Measurements from ENCODE around the gene ST6GALNAC4. TPM values are rescaled to one million over a fixed set of nuclear protein-coding genes. Genes with fewer than 3 reads are reported as not detected.
A peak's percentile ranks its signal among the peaks of the same experiment; 100 is the strongest.

ST6GALNAC4 gene
- total and polyA plus RNA-seq, 9 of the 15 experiments (the other 6 are each of a cell fraction or from before 2014, with no cell fraction given), result 2.6 to 43.1 (median 15.4) TPM

GRCh38 chr9:127872369-127873222, 44.2 kb downstream of the ST6GALNAC4 start:
- POLR2A ChIA-PET, result interaction anchor here (0.6 to 2.4 kb wide), 6 partner anchors 9 to 1506 kb away, joined by 3 to 9 read pairs (median 4); no protein-coding TSS in a partner anchor
- no peak overlapping the region for H2AFZ ChIP-seq (ENCODE audit: low read depth, low read length)
- intact Hi-C loops (cut with micrococcal nuclease), result loop anchor here (5.0 to 10.0 kb wide), 2 partner anchors 70 to 278 kb away; partner anchors contain the start of gene FPGS
- CTCF ChIA-PET (ENCODE audit: low intra/inter-chr PET ratio), result no interaction called here
- TF ChIP-seq EGR1 (conservative IDR thresholded peaks at IDR 0.05) (0 out of 2 replicates have a peak, but pooled peaks have one; percentile 6), ZNF311 (CRISPR knock-in tag; IDR thresholded peaks at IDR 0.05) (no peak), ZNF253 (CRISPR knock-in tag; conservative IDR thresholded peaks at IDR 0.05) (no peak)
- H3K79me2 ChIP-seq (ENCODE audit: control insufficient read depth, insufficient read depth, low read length), result peaks cover 12% of the 10 kb centered on the region; the same call in 2 of the 3 replicates
- peaks cover 12% of the 10 kb centered on the region; the same call in 2 of the 3 replicates for H3K36me3 ChIP-seq (ENCODE audit: control insufficient read depth, insufficient read depth, low read length)
- DNase-seq (ENCODE audit: extremely low read depth in 1 of 4, low spot score in 3 of 4), result no peak
- no peak overlapping the region for H3K4me3 ChIP-seq
- H3K27me3 ChIP-seq (ENCODE audit: control insufficient read depth in 2 of 2, insufficient read depth in 2 of 2, low read length in 2 of 2), result no peaks in the 10 kb centered on the region
- no peak for FAIRE-seq
- H3K4me1 ChIP-seq (replicated peaks in 1 of 2; ENCODE audit: control insufficient read depth in 2 of 2, insufficient read depth in 2 of 2, low read length in 2 of 2), result peaks cover 13 to 70% of the 10 kb centered on the region in 2 experiments; a peak in 4 of 5 replicates
- H3K9me3 ChIP-seq (replicated peaks; ENCODE audit: control insufficient read depth, insufficient read depth, low read depth, low read length), result no peaks in the 10 kb centered on the region
- no peak overlapping the region for H3K27ac ChIP-seq (ENCODE audit: extremely low read depth, low read depth, low read length)
- no peaks in the 10 kb centered on the region for H3K9me1 ChIP-seq (ENCODE audit: control insufficient read depth, insufficient read depth, low read length)
- BruUV-seq (replicated peaks), result no TSS peak
- ATAC-seq, result no peak
- no peaks in the 10 kb centered on the region for H4K20me1 ChIP-seq (replicated peaks; ENCODE audit: control insufficient read depth, insufficient read depth, low read length)
- 83% methylated on average over 18 of the region's 20 CpGs for WGBS (ENCODE audit: insufficient coverage, low coverage, missing lambda C conversion rate)
- peak overlapping the region in 1 of 2 experiments; percentile 18; a peak in 1 of 4 replicates for H3K9ac ChIP-seq (ENCODE audit: insufficient read depth in 1 of 2, low read depth in 2 of 2, low read length in 2 of 2)
- in situ Hi-C loops (cut with MboI), result loop anchor here (5.0 to 10.0 kb wide), 3 partner anchors 65 to 278 kb away; partner anchors contain the start of gene TOR2A
- H3K4me2 ChIP-seq (ENCODE audit: insufficient read depth, low read length), result no peak overlapping the region
